HPDE6-E6E7 (cell line): Measurements from ENCODE around the gene WNT7A.

Experiments
- DNase-seq: peaks from one replicate; pipeline ENCODE4 v3.0.0; 2011; ENCODE audit warnings: missing footprints; ENCODE audit errors: extremely low spot score

WNT7A gene

DNA sequence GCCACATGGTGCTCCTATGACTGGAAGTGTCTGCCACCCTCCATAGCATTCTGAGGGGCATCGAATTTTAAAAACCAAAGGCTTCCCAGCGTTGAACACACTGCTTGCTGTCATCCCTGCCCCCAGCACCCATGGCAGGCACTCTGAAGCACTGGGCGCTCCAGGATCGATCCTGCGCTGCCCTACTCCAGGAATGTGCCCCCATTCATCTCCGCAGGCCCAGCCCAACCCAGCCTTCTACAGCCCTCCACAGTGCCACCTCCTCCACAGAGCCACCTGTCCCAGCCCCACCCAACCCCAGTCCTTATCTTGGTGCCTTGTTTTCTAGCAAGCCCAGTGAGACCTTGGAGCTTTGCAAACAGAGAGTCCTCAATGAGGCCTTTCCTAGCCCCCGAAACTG, 52.2 kb downstream of the WNT7A start:
- DNase-seq, result no peak

DNA sequence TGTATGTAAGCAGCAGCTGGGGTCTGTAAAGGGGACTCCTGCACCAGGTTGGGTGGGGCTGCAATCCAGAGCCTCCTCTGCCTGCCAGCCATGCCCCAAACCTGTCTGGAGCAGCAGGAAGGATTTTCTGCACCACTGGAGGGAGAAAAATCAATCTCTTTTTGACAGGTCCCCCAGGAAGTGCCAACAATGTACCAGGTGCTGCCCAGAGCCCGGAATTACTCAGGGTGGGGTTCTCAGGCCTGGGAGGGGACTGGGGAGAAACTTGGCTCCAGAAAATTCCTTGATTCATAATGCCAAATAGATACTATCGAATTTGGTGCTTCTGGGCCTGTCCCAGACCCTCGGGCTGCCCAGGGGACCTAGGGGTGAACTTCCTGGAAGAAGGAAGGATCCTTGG, 52.6 kb downstream of the WNT7A start:
- DNase-seq, result no peak

DNA sequence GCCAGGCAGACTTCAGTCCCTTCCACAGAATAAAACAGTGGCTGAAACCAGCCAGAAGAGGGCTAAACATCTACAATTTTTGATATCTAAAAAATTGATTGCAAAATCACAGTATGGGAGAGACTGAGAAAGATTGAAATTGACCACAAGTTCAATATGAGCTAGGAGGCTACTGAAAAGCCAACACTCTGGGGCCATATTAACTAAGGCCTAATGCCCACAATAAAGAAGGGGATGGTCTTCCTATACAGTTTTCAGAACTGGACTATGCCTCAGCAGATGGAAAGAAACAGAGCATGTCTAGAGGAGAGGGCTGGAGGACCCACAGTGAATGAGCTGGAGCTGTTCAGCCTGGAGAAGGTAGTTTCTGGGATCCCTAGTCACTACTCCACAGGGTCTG, 53.2 kb downstream of the WNT7A start:
- DNase-seq, result no peak

DNA sequence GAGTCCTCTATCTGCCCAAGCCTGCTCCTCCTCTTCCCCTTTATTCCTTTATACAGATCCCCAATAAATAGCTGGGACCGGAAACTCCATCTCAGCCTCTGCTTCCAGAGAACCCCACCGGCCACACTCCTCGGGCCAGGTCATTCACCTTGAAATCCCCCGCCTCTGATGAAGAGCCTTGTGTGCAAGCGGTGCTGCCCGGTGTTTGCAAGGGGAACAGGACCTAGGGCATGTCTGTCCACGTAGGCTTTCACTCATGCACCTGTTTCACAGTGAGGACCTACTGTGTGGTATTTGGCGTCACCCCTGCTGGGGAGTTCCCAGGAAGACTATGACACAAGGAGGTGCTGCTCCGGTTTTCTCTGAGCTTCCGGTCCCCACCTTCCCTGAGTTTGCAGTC, 54.0 kb downstream of the WNT7A start:
- DNase-seq, result no peak

DNA sequence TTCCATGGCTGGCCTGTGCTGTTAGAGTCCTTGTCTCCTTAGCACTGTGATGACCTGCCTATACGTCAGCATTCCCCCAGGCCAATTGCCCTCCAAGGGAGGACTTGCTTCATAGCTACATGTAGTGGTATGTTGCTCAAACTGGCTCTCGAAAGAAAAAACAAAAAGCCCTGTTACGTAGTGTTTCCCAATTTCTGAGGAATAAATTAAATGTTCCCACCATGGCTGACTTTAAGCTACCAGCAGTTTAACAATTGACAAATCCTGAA, 54.6 kb downstream of the WNT7A start:
- DNase-seq, result no peak

DNA sequence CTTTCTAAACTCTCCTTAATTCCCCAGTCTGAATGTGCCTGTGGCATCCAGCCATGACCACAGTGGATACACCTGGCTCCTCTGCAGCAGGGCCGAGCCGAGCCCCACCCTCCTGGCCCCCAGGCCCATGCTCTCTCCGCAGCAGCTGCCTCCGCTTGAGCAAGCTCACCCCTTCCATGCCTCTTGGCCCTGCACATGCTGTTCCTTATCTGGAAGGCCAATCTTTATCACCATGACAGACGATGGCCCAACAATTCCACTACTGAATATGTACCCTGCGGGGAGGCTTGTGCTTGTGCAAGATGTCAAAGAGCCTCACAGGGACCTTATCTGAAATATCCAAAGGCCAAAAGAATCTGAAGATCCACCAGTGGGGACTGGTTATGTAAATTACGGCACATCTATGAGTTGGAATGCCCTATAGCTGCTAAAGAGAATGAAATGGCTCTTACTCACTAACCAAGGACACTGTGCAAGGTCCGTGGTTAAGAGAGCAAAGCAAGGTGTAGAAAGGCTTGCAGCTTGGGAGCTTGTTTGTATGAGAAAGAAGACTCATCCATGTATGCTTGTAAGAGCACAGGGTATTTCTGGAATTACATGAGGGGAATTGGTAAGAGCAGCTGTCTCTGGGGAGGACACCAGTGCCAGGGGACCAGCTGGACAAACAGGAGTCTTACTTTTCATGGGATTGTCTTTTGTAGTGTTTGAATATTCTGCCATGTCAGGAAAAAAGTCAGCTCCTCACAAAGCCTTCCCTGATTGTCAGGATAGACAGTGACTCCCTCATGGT, 55.2 kb downstream of the WNT7A start:
- no peak for DNase-seq

DNA sequence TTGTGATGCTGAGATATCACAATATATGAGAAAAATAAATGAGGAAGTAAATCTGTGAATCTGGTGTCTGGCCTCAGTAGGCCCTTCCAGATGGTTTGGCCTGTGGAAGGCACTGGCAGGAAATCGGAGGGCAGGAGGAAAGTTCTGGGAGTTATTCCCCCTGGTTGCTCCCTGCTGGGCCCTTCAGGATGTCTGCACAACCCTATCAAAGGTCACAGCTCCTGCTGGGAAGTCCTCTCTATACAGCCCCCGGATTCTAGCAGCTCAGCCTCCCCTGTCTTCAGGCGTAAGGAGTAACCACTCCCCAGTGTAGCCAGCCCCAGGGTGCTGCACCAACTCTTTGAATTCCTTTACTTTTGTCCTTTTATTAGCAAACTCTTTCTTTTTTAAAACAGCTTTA, 56.2 kb downstream of the WNT7A start:
- DNase-seq, result no peak

DNA sequence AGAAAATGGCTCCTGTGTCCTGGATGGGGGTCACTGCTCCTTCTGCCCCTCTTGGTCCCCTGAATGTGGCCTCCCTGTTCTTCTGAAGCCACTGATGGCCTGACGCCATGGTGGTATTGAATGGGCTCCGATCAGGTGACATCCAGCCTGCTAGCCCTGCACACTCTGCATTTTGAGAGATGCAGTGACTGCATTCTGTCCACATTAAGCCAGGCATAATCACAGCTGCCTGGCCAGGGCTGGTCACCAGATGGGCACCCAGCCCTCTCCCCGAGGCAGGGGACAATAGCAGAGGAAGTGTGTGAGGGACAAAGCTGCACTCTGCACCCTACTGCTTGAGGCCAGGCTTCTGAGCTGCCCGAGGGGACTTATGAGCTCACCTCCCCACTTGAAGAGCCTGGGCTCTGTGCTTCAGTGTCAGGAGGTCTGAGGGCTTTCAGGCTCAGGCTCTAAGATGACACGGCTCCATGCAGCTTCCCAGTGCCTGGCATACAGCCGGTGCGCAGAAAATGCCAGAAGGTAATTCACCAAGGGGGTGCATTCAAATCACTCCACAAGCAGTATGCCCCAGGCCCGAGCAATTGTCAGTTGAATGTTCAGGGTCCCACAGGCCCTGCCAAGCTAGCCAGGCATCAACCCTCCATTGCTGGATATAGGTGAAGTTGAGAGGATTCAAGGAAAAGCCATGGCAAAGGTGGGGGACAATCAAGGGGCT, 56.8 kb downstream of the WNT7A start:
- no peak for DNase-seq

DNA sequence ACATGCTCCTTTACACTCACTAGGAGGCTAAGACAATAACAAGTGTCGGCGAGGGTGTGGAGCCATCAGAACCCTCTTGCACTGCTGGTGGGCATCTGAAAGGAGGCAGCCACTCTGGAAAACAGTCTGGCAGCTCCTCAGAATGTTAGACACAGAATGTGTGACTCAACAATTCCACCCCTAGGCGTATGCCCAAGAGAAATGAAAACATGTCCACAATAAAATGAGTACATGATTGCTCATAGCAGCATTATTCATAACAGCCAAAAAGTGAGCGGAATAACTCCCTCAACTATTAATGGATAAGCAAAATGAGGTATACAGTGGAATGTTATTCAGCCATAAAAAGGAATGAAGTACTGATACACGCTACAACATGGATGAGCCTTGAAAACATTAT, 57.8 kb downstream of the WNT7A start:
- DNase-seq, result peak; percentile 9

DNA sequence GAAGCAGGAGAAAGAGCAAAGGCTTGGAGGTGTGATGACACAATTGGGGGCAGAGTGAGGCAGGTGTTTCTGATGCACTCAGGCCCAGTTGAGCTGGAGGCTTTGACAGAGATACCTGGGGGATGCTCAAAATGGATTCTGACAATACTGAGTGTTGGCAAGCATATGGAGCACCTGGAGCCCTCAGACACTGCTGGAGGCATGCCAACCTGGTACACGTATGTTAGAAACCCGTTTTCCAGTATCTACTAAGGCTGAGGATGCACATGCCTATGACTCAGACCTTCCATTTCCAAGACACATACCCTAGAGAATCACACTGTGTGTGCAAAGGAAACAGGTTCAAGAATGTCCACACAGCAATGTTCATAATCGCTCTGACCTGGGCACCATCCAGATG, 58.7 kb downstream of the WNT7A start:
- DNase-seq, result no peak

DNA sequence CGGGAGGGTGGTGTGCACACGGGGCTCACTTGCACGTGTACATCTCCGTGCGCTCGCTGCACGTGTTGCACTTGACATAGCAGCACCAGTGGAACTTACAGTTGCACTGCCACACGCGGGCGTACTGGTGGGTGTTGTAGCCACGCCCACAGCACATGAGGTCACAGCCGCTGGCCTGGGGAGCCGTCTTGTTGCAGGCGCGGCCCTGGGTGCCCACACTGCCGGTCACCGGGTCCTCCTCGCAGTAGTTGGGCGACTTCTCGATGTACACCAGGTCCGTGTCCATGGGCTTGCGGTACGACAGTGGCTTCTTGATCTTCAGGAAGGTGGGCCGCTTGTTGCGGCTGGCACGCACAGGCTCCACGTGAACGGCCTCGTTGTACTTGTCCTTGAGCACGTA, 61.0 kb downstream of the WNT7A start:
- DNase-seq, result no peak

DNA sequence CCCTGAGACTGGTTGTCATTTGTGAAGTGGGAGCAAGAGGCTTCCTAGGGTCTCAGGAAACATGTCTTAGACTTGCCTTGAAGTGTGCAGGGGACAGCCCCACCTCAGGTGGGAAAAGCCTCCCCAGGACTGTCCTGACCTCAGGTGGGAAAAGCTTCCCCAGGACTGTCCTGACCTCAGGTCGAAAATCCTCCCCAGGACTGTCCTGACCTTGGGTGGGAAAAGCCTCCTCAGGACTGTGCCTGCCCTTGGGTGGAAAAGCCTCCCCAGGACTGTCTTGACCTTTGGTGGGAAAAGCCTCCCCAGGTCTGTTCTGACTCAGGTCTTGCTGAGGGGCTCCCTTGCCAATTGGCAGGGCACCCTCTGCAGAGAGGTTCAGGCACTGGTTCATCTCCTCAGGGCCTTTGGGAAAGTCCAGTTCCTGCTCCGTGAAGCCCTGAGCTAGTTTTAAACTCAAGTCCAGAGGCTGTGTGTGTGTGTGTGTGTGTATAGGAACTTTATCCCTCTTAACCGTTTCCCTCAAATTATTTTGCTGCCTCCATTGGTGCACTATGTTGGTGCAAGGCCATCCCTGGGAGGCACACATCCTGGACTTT, 64.7 kb downstream of the WNT7A start:
- no peak for DNase-seq

DNA sequence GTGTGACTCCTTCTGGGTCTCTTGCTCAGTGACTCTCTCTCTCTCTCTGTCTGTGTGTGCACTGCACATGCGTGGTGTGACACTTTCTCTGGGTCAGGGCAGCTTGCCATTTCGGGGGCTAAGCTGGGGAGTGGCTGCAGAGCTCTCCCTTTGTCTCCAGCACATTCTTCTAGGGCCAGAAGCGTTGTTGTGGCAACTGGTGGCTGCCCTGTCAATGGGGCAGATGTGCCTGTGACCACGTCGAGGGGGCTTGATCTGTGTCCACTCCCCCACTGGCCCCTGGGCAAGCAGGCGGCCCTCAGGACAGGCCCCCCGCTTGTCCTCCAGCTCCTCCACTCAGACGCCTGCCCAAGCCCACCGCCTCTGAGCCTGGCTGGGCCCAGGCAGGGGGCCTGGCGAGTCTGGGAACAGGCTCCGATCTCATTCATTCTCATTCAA, 67.8 kb downstream of the WNT7A start:
- no peak for DNase-seq

DNA sequence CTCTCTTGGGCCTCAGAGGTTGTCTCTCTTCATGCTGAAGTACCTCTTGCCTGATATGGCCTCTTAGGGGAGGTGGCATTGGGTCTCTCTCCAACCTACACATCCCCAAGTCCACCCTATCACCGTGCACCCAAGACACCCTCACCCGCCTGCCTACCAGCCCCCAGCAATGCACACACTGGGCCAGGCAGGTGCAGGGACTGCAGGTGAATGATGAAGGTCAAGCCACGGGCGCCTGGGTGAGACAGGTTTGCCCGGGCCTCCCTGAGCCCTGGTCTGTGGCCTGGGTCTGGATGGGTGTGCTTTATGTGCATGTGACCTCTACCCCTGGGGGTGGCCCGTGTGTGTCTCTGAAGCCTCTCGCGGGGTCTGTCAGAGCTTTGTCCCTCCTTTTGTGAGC, 68.3 kb downstream of the WNT7A start:
- no peak for DNase-seq

DNA sequence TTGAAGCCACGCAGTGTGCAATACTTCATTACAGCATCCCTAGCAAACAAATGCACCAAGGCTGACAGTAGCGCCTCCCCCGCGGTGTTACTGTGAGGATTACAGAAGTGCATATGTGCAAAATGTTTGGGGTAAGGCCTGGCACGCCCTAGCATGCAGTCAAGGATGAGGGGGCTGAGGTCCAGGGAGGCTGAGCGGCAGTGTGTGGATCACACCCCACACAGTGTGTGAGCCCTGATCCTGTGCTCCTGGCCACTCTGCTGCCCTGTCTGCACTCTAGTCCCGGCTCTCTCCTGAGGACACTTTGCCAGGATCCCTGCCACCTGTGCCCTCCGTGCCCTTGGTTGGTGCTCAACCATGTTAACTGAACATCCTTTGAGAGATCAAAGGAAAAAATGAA, 71.3 kb downstream of the WNT7A start:
- DNase-seq, result no peak

DNA sequence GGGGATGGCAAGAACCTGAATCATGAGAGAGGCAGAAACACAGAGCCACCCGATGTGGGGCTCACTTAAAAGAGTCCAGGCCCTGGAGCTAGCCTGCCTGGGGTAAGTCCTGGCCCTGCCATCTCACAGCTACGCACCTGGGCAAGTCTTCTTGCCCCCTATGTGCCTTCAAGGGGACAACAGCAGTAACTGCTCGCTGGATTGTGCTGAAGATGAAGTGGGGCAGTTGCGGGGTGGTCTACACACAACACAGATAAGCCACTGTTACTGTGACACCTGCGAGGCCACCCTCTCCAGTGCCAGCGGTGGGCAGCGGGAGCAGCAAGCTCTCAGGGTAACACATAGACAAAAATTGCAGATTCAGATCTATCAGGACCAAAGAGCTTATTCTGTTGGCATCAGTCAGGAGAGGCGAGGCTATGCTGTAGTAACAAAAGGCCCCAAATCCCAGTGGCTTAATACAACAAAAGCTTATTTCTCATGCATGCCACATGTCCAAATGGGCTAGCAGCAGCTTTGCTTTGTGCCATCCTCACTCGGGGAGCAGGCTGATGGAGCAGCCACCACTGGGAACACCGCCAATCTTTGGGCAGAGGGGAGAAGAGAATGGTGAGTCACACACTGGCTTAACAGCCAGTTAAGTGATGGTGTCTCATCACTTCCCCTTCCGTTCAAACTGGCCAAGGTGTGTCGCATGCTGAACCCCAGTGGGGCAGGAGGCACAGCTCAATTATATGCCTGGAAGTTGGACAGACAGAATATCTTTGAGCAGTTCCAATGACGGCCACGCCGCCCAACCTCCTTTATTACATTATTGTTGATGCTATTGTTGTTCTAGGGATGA, 78.3 kb downstream of the WNT7A start:
- peak; percentile 34 for DNase-seq

DNA sequence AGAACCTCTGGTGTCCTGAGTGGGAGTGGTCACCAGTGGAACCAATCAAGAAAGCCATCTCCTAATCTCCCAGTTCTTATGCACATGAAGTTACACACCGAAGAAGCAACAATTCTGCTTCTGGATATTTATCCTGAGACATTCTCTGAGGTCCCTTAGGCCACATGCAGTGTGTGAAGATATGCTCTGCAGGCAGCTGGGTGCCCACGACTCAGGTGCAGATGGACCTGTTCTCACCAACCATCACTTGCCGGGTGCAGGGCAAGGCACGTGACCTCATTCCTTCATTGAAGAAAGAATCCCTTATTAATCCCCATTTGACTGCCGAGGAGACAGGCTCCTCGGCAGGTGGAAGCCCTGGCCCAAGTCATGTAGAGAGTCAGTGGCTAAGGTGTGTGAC, 79.8 kb downstream of the WNT7A start:
- DNase-seq, result no peak

DNA sequence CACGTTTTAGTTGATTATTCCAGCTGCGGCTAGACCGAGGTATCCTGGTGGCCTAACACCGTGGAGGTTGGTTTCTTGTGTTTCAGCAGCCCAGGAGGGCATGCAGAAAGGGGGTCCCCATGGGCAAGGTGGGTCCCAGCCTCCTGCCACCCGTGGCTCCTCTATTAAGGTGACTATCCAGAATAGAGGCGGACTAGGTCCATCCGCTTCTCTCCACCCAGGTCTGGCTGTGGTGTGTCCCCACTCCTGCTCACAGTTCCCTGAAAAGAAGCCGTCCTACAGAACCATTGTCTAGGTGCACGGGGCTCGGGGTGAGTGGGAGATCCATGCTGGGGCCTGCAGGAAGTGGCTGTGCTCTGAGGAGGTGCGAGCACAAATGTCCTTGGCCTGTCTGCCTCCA, 81.5 kb downstream of the WNT7A start:
- DNase-seq, result no peak

DNA sequence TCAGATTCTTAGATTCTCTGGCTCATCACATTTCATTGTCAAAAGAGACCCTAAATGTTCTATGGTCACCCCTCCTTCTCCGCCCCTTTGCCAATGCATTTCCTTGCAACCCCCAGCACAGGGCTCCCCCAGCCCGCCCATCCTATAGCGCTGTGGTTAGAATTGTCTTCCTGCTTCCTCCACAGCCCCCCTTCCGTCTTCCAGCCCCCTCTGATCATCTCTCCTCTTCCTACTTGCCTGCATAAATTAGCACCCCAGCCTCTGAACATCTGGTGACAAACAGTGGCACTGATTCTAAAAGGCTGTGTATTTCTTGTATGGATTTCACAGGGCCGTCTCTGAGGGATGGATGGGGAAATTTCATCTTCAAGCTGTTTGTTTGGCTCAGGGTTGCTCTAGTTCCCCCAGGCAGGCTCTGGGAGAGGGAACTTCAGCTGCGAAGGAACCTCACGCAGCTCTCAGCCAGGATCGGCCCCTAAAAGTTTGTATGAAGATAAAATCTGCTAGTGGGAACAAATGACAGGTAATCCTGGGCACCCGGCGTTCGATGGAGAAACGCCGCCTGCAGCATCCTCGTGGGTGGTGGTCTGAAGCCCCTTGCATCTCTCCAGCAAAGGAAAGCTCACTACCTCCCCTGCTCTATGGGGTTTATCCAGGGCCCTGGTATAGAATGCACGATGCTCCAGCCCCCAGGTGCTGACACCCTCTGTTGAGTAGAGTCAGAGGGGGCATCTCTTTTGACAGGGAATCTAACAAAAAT, 83.0 kb downstream of the WNT7A start:
- no peak for DNase-seq

DNA sequence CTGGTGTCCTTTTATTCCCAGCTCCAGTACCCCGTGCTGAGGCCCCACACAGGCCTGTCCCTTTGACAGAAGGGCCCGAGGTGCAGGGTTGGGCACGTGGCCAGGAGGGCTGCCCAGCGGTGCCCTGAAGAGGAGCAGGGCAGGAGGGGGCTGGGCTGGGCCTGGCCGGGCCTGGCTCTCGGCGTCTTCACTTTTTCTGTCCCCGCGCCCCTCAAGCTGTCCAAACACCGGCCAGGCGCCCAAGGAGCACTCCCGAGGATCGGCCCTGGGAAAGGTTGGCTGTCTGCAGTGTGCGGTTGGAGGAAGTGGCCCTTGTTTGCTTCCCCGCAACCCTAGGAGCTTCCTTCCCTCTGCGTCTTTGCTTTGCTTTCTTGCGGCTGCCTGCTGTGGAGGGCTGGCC, 84.1 kb downstream of the WNT7A start:
- DNase-seq, result no peak

DNA sequence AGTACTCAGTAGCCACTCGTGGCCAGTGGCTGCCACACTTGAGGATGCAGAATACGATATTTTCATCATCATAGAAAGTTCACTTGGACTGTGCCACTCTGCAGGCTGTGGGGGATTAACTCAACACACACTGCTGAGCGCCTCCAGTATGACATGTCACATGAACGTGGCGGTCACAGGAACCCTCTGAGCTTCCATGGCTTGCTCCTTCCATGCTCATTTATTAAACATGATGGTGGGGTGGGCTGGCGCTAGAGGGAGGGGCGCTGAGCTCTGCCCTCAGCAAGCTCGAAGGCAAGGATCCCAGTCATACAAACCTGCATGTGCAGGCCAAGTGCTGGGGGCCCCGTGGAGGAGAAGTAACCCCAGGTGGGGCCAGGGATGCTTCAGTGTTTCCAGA, 85.5 kb downstream of the WNT7A start:
- DNase-seq, result no peak

DNA sequence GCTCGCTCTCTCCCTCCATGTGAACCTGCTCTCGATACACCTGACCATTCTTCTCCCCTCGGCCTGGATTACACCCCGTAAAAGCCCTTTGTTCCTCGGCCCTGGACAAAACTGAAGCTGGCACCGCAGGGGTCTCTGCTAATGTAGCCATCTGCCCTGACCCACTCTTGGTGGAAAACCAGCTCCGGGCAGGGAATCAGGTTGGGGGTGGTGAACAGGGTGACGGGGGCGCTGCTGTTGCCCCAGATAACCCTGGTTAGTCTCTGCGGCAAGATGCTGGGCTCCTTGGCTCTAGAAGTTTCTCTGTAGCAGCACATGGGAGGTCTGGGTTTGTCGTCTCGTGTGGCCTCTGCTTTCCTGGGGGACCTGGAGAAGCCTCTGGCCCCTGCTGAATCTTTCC, 86.4 kb downstream of the WNT7A start:
- DNase-seq, result no peak
